Right forelimb (tissue), 1 donor: ENCODE results near the gene ALOX15.
"Not testable (repeated sequence)": the region's sequence is repeated elsewhere in the genome, so short reads cannot be mapped to it uniquely, and the experiment has no call there.

Experiments
- DNase-seq: peaks from one replicate; pipeline ENCODE4 v3.0.0-alpha.2; 2018

ALOX15 gene

GRCh38 chr17:4641297-4642195, at the start of gene ALOX15:
Gene ALOX15, minus strand, starts transcription at chr17:4641678. Its CDS starts 27 bp downstream, at chr17:4641651.
- DNase-seq = no peak

GRCh38 chr17:4690745-4691144, 49.3 kb upstream of the ALOX15 start:
- no peak for DNase-seq

GRCh38 chr17:4689872-4690271, 48.4 kb upstream of the ALOX15 start:
- not testable (repeated sequence) for DNase-seq

GRCh38 chr17:4683739-4684138, 42.3 kb upstream of the ALOX15 start:
- peak; percentile 50 for DNase-seq

- no peak for DNase-seq
Observed at GRCh38 chr17:4679658-4680057, 38.2 kb upstream of the ALOX15 start.

GRCh38 chr17:4678448-4679026, 37.1 kb upstream of the ALOX15 start:
- peak; percentile 12 for DNase-seq

- peak; percentile 6 for DNase-seq
Observed at GRCh38 chr17:4676791-4677190, 35.3 kb upstream of the ALOX15 start.

- DNase-seq = peak; percentile 15
Observed at GRCh38 chr17:4675791-4676190, 34.3 kb upstream of the ALOX15 start.

- DNase-seq = peak; percentile 32
Observed at GRCh38 chr17:4674685-4674998, 33.2 kb upstream of the ALOX15 start.

GRCh38 chr17:4673986-4674684, 32.7 kb upstream of the ALOX15 start:
- peak; percentile 34 for DNase-seq

- DNase-seq = no peak
Observed at GRCh38 chr17:4673169-4673568, 31.7 kb upstream of the ALOX15 start.

GRCh38 chr17:4672751-4673150, 31.3 kb upstream of the ALOX15 start:
- DNase-seq = no peak

- DNase-seq = no peak
Observed at GRCh38 chr17:4672055-4672630, 30.7 kb upstream of the ALOX15 start.

GRCh38 chr17:4667166-4667565, 25.7 kb upstream of the ALOX15 start:
- no peak for DNase-seq

- DNase-seq = no peak
Observed at GRCh38 chr17:4666296-4666695, 24.8 kb upstream of the ALOX15 start.

- DNase-seq = no peak
Observed at GRCh38 chr17:4665027-4665426, 23.5 kb upstream of the ALOX15 start.

GRCh38 chr17:4664230-4664629, 22.8 kb upstream of the ALOX15 start:
- no peak for DNase-seq

GRCh38 chr17:4663711-4664110, 22.2 kb upstream of the ALOX15 start:
- no peak for DNase-seq

- DNase-seq = no peak
Observed at GRCh38 chr17:4658478-4659305, 17.2 kb upstream of the ALOX15 start.

GRCh38 chr17:4657678-4658077, 16.2 kb upstream of the ALOX15 start:
- DNase-seq = no peak

GRCh38 chr17:4655933-4656332, 14.5 kb upstream of the ALOX15 start:
- not testable (repeated sequence) for DNase-seq

- no peak for DNase-seq
Observed at GRCh38 chr17:4652997-4653396, 11.5 kb upstream of the ALOX15 start.

GRCh38 chr17:4648741-4649140, 7.3 kb upstream of the ALOX15 start:
- DNase-seq = no peak
